ENCODE results near the gene COPRS. TPM values are rescaled to one million over a fixed set of nuclear protein-coding genes. Genes with fewer than 3 reads are reported as not detected.
"Not testable (repeated sequence)": the region's sequence is repeated elsewhere in the genome, so short reads cannot be mapped to it uniquely, and the experiment has no call there.

The COPRS gene
- total RNA-seq, 1 donor from 2014 or later: 21.9 TPM

- intact Hi-C loops (cut with micrococcal nuclease): no loop called here
These were observed 5.1 kb downstream of the COPRS start for GRCh38 chr17:31853911-31854470.

DNA sequence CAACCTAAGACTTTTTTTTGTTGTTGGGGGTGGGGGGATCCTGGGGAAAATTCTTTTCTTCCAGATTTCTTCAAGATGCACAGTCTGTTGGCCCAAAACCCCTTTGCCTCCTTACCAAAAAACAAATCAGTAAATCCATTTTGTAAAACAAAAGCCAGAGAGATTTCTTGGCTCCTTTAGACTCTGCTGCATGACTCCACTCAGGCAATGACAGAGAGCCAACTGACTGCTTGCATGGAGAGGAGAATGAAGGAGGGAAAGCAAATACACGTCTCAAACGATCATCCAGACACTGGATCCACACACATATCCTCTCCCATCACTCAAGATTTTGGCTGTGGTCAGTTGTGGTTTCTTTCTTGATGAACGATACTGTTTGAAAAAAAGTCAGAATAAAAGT, 13.8 kb downstream of the COPRS start:
- intact Hi-C loops (cut with micrococcal nuclease): no loop called here

DNA sequence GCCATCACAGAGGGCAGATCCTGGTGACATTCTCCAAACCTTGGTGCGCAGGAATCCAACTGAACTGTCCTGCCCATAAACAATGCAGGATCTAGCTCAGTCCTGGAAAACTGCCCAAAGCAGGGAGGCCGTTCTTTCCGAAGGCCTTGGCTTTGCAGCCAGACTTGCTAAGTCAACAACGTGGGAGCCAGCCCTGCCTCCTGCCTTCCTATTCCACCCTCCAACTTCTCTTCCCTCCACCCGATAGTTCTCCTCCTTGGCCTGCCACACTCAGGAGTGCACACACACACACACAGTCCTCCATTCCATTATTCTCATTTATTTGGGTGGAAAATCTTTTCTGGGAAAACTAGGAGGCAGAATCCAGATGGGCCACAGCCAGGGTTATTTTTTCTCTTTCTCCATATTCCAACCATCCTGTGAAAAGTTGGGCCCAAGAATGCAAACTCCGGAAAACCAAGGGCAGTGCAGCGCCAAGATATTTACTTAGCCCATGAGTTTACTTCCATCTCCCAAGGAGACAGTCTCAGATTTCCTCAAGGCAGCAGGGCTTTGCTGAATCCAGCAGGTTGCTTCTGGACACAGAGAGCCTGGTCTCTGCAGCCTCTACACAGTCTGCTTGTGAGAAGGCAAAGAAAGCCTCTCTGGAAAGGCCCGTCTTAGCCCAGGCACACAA, 15.8 kb downstream of the COPRS start:
- intact Hi-C loops (cut with micrococcal nuclease): loop anchor here (5.0 kb wide), 2 partner anchors 286 to 406 kb away; no protein-coding TSS in a partner anchor

- intact Hi-C loops (cut with micrococcal nuclease): loop anchor here (1.0 to 5.0 kb wide), 3 partner anchors 285 to 405 kb away; no protein-coding TSS in a partner anchor
These were observed 16.6 kb downstream of the COPRS start for GRCh38 chr17:31842195-31843069.

- intact Hi-C loops (cut with micrococcal nuclease): loop anchor here (1.0 to 5.0 kb wide), 3 partner anchors 285 to 405 kb away; no protein-coding TSS in a partner anchor
These were observed 17.2 kb downstream of the COPRS start for GRCh38 chr17:31841850-31842194.

- intact Hi-C loops (cut with micrococcal nuclease): no loop called here
These were observed 20.3 kb downstream of the COPRS start for GRCh38 chr17:31838636-31839225.

DNA sequence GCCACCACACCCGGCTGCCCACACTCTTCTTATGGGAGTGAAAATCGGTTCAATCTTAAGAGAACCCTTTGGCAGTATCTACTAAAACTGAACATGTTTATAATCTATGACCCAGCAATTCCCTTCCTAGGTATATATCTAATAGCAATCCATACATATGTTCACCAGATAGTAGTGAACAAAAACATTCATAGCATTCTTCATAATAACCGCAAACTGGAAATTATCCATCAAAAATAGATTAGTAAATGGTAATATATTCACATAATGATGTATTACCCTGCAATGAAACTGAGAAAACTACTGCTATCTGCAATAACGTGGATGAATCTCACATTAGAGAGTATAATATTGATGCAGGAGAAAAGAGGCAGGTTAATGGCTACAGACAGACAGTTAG, 23.1 kb downstream of the COPRS start:
- intact Hi-C loops (cut with micrococcal nuclease): no loop called here

DNA sequence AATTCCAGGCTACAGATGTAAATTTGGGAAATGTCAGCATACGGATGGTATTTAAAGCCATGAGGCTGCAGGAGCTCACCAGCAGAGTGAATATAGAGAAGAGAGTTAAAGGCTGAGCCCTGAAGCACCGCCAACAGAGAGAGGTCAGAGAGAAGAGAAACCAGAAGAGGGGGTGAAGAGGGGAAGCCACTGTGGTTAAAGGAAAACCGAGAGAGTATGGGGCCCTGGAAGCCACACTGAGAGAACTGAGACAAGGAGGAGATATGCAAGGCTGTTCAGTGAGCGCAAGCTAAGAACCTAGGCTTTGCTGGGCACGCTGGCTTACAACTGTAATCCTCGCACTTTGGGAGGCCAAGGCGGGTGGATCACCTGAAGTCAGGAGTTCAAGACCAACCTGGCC, 24.6 kb downstream of the COPRS start:
- intact Hi-C loops (cut with micrococcal nuclease): no loop called here

DNA sequence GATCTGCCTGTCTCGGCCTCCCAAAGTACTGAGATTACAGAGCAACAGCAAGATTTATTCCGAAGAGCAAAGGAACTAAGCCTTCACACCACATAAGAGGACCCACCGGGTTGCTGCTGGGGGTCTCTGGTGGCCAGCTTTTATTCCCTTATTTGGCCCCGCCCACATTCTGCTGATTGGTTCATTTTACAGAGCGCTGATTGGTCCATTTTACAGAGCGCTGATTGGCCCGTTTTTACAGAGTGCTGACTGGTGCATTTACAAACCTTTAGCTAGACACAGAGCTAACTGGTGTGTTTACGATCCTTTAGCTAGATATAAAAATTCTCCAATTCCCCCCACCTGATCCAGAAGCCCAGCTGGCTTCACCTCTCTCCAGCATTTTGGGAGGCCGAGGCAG, 26.3 kb downstream of the COPRS start:
- intact Hi-C loops (cut with micrococcal nuclease): no loop called here

DNA sequence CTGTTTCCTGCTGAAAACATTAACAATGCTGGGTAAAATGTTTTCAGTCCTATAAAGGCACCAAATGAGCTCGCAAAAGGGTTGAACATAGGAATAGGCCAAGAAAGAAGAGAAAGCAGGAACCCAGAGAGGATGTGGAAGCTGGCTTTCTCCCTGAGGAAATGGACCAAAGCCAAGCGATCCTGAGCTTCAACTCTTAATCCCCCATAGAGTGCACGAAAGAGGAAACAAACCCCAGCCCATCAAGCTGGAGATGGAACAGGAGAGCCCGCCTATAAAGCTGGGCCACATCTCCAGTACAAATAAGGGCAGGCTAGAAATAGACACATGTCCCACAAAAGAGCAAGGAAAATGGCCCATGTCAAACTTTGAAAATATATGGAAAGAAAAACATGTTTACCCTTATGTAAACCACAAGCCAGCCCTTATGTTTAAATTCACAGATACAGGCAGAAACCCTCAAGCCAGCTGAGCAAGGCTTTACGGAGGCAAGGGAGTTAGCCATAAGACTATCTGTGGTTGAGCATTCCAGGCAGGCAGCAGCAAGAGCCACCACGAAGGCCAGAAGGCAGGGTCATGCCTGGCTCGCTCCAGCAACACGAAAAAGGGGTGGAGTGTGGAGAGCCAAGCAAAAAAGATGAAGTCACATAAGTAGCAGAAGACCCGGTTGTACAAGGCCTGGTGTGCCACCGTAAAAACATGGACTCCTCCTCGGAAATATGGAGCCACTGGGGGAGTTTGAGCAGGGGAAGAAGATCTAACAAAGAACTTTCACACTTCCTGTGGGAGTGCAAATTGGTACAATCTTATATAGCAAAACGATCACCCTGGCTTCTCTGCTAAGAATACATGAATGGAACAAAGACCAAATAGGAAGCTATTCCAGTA, 27.8 kb downstream of the COPRS start:
- intact Hi-C loops (cut with micrococcal nuclease): no loop called here

- intact Hi-C loops (cut with micrococcal nuclease): no loop called here
These were observed 29.4 kb downstream of the COPRS start for GRCh38 chr17:31829649-31830048.

- intact Hi-C loops (cut with micrococcal nuclease): not testable (repeated sequence)
These were observed 30.1 kb downstream of the COPRS start for GRCh38 chr17:31828955-31829354.

GRCh38 chr17:31825961-31826691, 32.9 kb downstream of the COPRS start:
- intact Hi-C loops (cut with micrococcal nuclease): no loop called here

- intact Hi-C loops (cut with micrococcal nuclease): no loop called here
These were observed 34.2 kb downstream of the COPRS start for GRCh38 chr17:31824766-31825360.

DNA sequence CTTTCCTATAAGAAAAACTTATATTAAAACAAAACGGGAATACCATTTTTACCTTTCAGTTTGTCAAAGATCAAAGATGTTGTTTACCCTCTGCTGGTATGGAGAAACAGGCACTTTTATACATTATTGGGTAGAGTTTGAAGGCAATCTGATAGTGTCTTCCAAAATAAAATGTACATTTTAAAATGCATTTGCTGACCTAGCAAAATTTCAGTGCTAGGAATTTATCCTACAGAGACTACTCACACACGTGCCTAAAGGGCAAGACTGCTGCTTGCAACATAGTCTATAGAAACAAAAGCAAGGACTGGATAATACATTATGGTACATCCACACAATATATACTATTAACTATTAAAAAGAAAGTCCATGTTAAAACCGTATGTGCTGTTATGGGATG, 36.0 kb downstream of the COPRS start:
- intact Hi-C loops (cut with micrococcal nuclease): no loop called here

- intact Hi-C loops (cut with micrococcal nuclease): no loop called here
These were observed 38.2 kb downstream of the COPRS start for GRCh38 chr17:31820691-31821435.

DNA sequence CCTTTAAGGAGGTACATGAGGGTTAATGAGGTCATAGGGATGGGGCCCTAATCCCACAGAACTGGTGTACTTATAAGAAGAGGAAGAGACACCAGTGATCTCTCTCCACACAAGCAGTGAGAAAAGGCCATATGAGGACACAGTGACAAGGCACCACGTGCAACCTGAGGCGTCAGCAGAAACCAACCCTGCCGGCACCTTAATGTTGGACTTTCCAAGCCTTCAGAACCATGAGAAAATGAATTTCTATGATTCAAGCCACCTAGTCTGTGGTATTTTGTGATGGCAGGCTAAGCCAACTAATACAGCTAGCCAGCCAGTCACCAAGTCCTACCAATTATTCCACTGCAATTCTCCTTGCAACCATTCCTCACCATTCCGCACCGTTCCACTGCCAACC, 39.5 kb downstream of the COPRS start:
- intact Hi-C loops (cut with micrococcal nuclease): loop anchor here (1.0 kb wide), 1 partner anchor 14 kb away; no protein-coding TSS in a partner anchor

DNA sequence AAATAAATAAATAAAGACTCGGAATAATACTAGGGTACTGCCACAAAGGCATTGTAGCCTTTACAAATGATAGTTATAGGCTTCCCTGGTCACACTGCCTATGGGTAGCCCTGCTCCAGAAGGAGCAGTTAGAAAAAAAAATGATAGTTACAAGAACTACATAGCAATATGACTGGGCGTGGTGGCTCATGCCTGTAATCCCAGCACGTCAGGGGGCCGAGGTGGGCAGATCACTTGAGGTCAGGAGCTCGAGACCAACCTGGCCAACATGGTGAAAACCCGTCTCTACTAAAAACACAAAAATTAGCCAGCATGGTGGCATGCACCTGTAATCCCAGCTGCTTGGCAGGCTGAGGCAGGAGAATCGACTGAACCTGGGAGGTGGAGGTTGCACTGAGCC, 40.2 kb downstream of the COPRS start:
- intact Hi-C loops (cut with micrococcal nuclease): loop anchor here (1.0 kb wide), 1 partner anchor 14 kb away; no protein-coding TSS in a partner anchor

DNA sequence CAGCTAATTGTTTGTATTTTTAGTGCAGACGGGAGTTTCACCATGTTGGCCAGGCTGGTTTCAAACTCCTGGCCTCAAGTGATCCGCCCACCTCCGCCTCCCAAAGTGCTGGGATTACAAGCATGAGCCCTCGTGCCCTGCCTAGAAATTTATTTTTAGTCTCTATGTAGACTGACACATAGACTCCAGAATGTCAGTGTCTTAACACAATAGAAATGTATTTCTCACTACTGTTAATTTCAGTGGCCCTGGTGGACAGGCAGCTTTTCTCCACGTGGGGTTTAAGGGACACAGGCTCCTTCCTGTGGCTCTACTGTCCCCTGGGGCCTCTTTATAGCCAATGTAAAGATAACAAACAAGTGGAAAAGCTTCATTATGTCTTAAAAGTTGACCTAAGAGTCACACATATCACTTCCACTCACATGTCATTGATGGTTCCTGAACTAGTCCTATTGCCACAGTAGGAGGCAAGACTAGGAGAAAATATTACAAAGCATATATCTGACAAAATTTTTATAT, 43.8 kb downstream of the COPRS start:
- intact Hi-C loops (cut with micrococcal nuclease): no loop called here
